Activated naive CD8-positive, alpha-beta T cell treated with anti-CD3 and anti-CD28 coated beads, Interleukin-2, amount 10 ng/mL, durations not matched to agents 7 days and 5 days (primary cell): ENCODE data around the gene MLLT10. TPM values are rescaled to one million over a fixed set of nuclear protein-coding genes. Genes with fewer than 3 reads are reported as not detected.
A peak's percentile ranks its signal among the peaks of the same experiment; 100 is the strongest.
"Not testable (repeated sequence)": the region's sequence is repeated elsewhere in the genome, so short reads cannot be mapped to it uniquely, and the experiment has no call there.

Source experiments
- ATAC-seq: fragments of 150-1000 bp; cut with Tn5 transposase; one replicate; pipeline ENCODE4 v1.10.0; 2021; ENCODE audit warnings: low read depth, moderate library complexity
- POLR2A ChIA-PET: fragments of 350-600 bp; sonication (Branson Sonifier 250); formaldehyde crosslinking; loops from one replicate; lab custom pipeline; 2021; ENCODE audit warnings: antibody characterized with exemption; lab: Charles Lee
- DNase-seq: peaks from one replicate; pipeline ENCODE4 v3.0.0; 2021
- H3K27ac Mint-ChIP-seq: one replicate; pipeline ENCODE4 v1.8.0; 2022; ENCODE audit warnings: mild to moderate bottlenecking, mixed read lengths
- H3K27me3 Mint-ChIP-seq: one replicate; pipeline ENCODE4 v1.8.0; 2022; ENCODE audit warnings: mild to moderate bottlenecking, moderate library complexity, mixed read lengths
- H3K36me3 Mint-ChIP-seq: one replicate; pipeline ENCODE4 v1.8.0; 2021; ENCODE audit warnings: mild to moderate bottlenecking, mixed read lengths
- H3K4me1 Mint-ChIP-seq: one replicate; pipeline ENCODE4 v1.8.0; 2021; ENCODE audit warnings: mixed read lengths
- H3K4me3 Mint-ChIP-seq: one replicate; pipeline ENCODE4 v1.8.0; 2022; ENCODE audit warnings: mild to moderate bottlenecking, moderate library complexity, mixed read lengths
- H3K9me3 Mint-ChIP-seq: one replicate; pipeline ENCODE4 v1.8.0; 2021; ENCODE audit warnings: mixed read lengths
- total RNA-seq, 2 experiments: library from RNA; stranded (reverse); gene quantifications; one replicate each; pipeline ENCODE4 v1.2.3, GENCODE V29; 2021

The MLLT10 gene
- total RNA-seq, 2 experiments from 2014 or later: 50.0 to 58.0 TPM

DNA sequence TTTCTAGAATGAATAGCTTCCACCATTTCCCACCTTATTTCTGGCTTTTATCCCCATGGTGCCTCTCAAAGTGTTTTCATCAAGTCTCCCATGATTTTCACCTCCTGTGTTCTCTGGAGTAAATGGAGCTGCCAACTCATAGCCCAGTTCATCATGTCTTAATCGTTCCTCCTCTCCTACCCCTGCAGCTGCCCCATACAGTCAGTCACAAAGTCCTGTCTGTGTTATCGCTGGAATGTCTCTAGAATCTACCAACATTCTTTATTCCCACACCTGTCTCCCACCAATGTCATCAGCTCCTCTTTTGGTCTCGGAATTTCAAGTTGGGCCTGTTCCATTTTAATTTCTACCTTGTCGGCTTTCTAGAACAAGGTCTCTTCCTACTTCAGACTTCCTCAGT lies 178.9 kb downstream of the MLLT10 start:
- H3K36me3 Mint-ChIP-seq: peaks cover 30% of the 10 kb centered on the region
- POLR2A ChIA-PET: no interaction called here
- H3K27ac Mint-ChIP-seq: no peak overlapping the region
- DNase-seq: no peak
- no peaks in the 10 kb centered on the region for H3K9me3 Mint-ChIP-seq
- no peak overlapping the region for H3K4me3 Mint-ChIP-seq
- H3K27me3 Mint-ChIP-seq: no peaks in the 10 kb centered on the region
- ATAC-seq: no peak
- H3K4me1 Mint-ChIP-seq: peaks cover 6% of the 10 kb centered on the region

DNA sequence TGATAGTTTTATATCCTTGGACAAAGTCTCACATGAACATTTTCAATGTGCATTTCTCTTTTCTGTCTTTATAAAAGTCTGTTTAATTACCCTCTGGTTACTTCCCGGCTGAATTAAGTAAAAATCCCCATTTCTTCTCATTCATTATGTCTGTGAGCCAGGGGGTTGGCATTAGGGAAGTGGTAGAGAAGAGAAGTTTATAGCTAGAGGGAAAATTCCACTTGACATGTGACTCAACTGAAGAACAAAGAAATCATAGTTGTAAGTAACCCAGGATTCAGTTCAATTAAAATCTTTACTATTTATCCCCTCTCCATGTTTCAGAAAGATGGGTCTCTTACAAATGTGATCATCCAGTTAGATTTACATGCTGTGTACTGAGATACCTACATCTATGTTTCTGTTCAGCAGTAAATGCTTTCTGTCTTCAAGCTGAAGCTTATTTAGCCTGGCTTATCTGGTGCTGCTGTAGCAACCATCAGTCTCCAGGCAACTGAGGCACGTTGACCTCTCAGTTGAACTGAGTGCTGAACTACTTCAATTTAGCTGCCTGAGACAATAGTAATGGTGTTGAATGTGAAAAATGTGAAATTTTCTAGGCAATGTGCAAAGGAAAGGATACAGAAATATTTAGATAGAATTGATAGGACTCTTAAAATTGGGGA lies 181.6 kb downstream of the MLLT10 start:
- H3K4me3 Mint-ChIP-seq: no peak overlapping the region
- POLR2A ChIA-PET: interaction anchor here (0.5 kb wide), 1 partner anchor 191 kb away, joined by 3 read pairs; no protein-coding TSS in a partner anchor
- H3K9me3 Mint-ChIP-seq: no peaks in the 10 kb centered on the region
- no peaks in the 10 kb centered on the region for H3K27me3 Mint-ChIP-seq
- ATAC-seq (no peak), DNase-seq (no peak)
- H3K27ac Mint-ChIP-seq: no peak overlapping the region
- H3K36me3 Mint-ChIP-seq: peaks cover 27% of the 10 kb centered on the region
- H3K4me1 Mint-ChIP-seq: peaks cover 6% of the 10 kb centered on the region

- H3K27me3 Mint-ChIP-seq, ATAC-seq, H3K27ac Mint-ChIP-seq, H3K4me3 Mint-ChIP-seq, H3K9me3 Mint-ChIP-seq, POLR2A ChIA-PET, DNase-seq, H3K4me1 Mint-ChIP-seq: not testable (repeated sequence)
- H3K36me3 Mint-ChIP-seq: peaks cover 25% of the 10 kb centered on the region
These were observed 183.5 kb downstream of the MLLT10 start for GRCh38 chr10:21717437-21718054.

DNA sequence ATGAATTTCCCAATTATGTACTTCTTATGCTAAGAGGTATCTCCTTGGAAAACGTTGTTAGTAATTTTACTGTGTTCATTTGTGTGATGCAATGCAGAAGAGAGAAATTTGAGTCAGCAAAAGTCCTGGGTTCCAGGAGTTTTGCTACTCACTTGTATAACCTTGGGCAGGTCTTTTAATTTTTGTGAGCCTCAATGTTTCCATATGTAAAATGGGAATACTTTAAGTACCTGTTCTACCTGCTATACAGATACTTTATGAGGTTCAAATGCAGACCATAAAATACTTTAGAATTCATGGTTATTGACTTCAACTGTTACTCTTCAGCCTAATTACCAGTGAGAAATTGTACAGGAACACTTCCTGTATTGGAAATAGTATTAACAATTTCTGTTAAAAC lies 185.5 kb downstream of the MLLT10 start:
- no peaks in the 10 kb centered on the region for H3K9me3 Mint-ChIP-seq
- H3K27me3 Mint-ChIP-seq: no peaks in the 10 kb centered on the region
- H3K27ac Mint-ChIP-seq: no peak overlapping the region
- no peak overlapping the region for H3K4me3 Mint-ChIP-seq
- ATAC-seq (no peak), DNase-seq (no peak)
- H3K36me3 Mint-ChIP-seq: peaks cover 19% of the 10 kb centered on the region
- peaks cover 9% of the 10 kb centered on the region for H3K4me1 Mint-ChIP-seq
- POLR2A ChIA-PET: no interaction called here

GRCh38 chr10:21720090-21720489 lies 186.1 kb downstream of the MLLT10 start:
- no peak for ATAC-seq
- peaks cover 16% of the 10 kb centered on the region for H3K36me3 Mint-ChIP-seq
- POLR2A ChIA-PET: no interaction called here

DNA sequence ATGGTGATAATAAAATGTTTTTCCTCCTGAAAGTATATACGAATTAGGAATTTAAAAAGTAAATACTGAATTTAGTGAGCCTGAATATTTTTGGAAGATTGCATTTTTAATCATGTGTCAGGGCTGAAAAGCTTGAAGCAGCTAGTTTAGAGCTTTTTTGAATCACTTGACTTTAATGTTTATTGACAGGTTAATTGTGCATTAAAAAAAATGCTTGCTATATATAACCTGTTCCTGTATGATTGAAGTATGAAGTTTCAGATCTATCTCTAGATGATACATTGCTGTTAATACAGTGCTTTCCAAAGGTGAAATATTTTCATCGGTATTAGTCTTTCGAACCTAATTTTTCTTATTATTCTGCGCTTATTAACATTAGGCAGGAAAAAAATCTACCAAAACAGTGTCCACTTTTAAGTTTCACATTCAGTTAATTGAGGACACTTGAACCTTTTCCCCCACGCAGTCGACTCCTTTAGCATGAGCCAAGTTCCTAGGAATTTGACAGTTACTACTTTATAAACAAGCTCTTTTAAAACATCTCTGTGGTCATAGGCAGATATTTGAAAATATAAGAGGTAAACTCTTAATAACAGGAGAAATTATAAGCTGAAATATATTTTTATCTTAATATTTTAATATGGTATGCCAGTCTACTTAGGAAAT lies 187.1 kb downstream of the MLLT10 start:
- Mint-ChIP-seq H3K36me3 (peaks cover 12% of the 10 kb centered on the region), H3K9me3 (no peaks in the 10 kb centered on the region), H3K27ac (no peak overlapping the region), H3K4me3 (no peak overlapping the region), H3K4me1 (peaks cover 16% of the 10 kb centered on the region), H3K27me3 (no peaks in the 10 kb centered on the region)
- DNase-seq: no peak
- POLR2A ChIA-PET: interaction anchor here (0.6 kb wide), 1 partner anchor 232 kb away, joined by 6 read pairs; no protein-coding TSS in a partner anchor
- no peak for ATAC-seq

More at GRCh38 chr10:21720090-21720489, 186.1 kb downstream of the MLLT10 start:
- Mint-ChIP-seq H3K9me3 (no peaks in the 10 kb centered on the region), H3K4me3 (no peak overlapping the region), H3K4me1 (peaks cover 15% of the 10 kb centered on the region), H3K27me3 (no peaks in the 10 kb centered on the region), H3K27ac (no peak overlapping the region)
- DNase-seq: no peak

- POLR2A ChIA-PET: interaction anchor here (0.5 kb wide), 1 partner anchor 27 kb away, joined by 3 read pairs; no protein-coding TSS in a partner anchor
- Mint-ChIP-seq H3K9me3 (no peaks in the 10 kb centered on the region), H3K27me3 (no peaks in the 10 kb centered on the region), H3K27ac (no peak overlapping the region), H3K36me3 (peaks cover 17% of the 10 kb centered on the region), H3K4me1 (peaks cover 18% of the 10 kb centered on the region), H3K4me3 (no peak overlapping the region)
- ATAC-seq (no peak), DNase-seq (no peak)
These were observed 188.2 kb downstream of the MLLT10 start for GRCh38 chr10:21722209-21722608.

DNA sequence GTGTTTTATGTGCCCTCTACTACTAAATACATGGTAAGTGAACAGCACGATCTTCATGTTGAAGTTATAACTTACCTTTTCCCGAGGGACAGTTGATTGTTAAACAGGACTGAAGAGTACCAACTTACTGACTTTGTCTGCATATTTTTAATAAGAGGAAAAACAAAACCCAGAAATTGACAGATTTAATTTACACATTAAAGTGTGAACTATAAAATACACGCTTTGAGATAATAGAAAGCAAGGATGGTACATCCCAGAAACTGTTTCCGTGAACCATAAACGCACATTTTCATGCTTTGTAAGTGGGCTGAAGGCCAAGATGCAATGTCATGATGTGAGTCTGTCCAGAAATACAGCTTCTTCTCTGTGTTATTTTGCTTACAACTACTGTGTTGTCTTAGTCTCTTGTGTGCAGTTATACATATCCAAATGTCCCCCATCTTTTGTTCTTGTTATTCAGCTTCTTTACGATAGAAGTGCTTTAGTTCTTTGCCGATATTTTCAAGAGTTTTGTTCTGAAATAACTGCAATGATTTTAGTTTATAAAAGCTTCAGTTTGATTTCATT lies 190.1 kb downstream of the MLLT10 start:
- no peak overlapping the region for H3K4me3 Mint-ChIP-seq

GRCh38 chr10:21724687-21725367 lies 190.8 kb downstream of the MLLT10 start:
- H3K36me3 Mint-ChIP-seq: peaks cover 20% of the 10 kb centered on the region
- no peak overlapping the region for H3K4me3 Mint-ChIP-seq
- no peaks in the 10 kb centered on the region for H3K27me3 Mint-ChIP-seq
- POLR2A ChIA-PET: interaction anchor here (0.6 to 1.4 kb wide), 2 partner anchors 9 to 206 kb away, joined by 4 to 6 read pairs; no protein-coding TSS in a partner anchor
- peaks cover 22% of the 10 kb centered on the region for H3K4me1 Mint-ChIP-seq
- no peaks in the 10 kb centered on the region for H3K9me3 Mint-ChIP-seq
- no peak for DNase-seq
- ATAC-seq: peak; percentile 86
- H3K27ac Mint-ChIP-seq: peak overlapping the region; percentile 5

More for the DNA sequence above, 190.1 kb downstream of the MLLT10 start:
- peaks cover 20% of the 10 kb centered on the region for H3K36me3 Mint-ChIP-seq
- POLR2A ChIA-PET: interaction anchor here (1.4 kb wide), 1 partner anchor 9 kb away, joined by 4 read pairs; no protein-coding TSS in a partner anchor
- H3K27me3 Mint-ChIP-seq: no peaks in the 10 kb centered on the region
- DNase-seq: no peak
- H3K9me3 Mint-ChIP-seq: no peaks in the 10 kb centered on the region
- ATAC-seq: no peak
- H3K4me1 Mint-ChIP-seq: peaks cover 22% of the 10 kb centered on the region
- no peak overlapping the region for H3K27ac Mint-ChIP-seq

DNA sequence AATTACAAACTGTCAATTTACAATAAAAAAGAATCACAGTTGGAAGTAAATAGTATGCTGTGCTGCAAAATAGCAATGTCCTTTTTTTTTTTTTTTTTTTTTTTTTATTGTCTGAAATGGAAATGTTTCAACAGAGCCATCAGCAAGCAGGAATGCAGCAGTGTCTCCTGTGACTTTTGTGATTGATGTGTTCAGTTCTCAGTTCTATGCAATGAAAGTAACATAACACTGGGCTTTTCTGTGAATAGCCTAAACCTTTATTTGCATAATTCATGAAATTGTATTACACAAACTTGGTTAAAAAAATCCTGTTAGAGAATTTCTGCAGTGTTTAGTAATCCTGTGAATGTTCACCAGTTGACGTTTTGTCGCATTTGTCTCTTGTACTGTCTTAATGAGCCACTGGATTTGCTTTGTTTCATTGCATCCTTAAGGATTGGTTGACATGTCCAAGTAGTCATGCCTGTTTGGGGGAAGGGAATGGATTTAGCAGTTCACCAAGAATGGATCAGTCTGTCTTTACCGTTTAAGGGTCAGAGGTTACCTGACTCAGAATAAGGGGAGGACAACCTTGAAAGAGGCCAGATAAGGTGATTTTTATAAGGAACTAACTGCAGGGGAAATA lies 192.7 kb downstream of the MLLT10 start:
- Mint-ChIP-seq H3K4me1 (peaks cover 20% of the 10 kb centered on the region), H3K9me3 (no peaks in the 10 kb centered on the region), H3K36me3 (peaks cover 20% of the 10 kb centered on the region), H3K27me3 (no peaks in the 10 kb centered on the region), H3K27ac (no peak overlapping the region), H3K4me3 (no peak overlapping the region)
- no peak for ATAC-seq
- no peak for DNase-seq
- POLR2A ChIA-PET: no interaction called here

GRCh38 chr10:21727452-21728168 lies 193.6 kb downstream of the MLLT10 start:
- Mint-ChIP-seq H3K9me3 (no peaks in the 10 kb centered on the region), H3K27me3 (no peaks in the 10 kb centered on the region), H3K27ac (no peak overlapping the region), H3K4me3 (no peak overlapping the region), H3K36me3 (peaks cover 24% of the 10 kb centered on the region), H3K4me1 (peaks cover 25% of the 10 kb centered on the region)
- POLR2A ChIA-PET: no interaction called here
- ATAC-seq: no peak
- DNase-seq: no peak

DNA sequence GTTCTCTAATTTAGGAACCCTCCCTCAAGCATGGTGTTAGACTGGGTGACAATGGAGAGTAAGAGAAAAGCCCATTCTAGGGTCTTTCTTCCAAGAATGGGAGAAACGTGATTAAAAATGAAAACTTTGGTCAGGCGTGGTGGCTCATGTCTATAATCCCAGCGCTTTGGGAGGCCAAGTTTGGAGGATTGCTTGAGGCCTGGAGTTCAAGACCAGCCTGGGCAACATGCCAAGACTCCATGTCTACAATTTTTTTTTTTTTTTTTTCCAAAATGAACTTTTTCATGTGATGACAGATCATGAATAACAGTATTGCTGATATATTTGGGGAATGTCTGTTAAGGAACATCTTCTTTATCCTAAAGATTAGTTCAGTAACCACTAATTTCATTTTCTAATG lies 194.6 kb downstream of the MLLT10 start:
- ATAC-seq (no peak), DNase-seq (no peak)
- Mint-ChIP-seq H3K4me1 (peaks cover 25% of the 10 kb centered on the region), H3K4me3 (no peak overlapping the region), H3K9me3 (no peaks in the 10 kb centered on the region), H3K27ac (no peak overlapping the region), H3K27me3 (no peaks in the 10 kb centered on the region), H3K36me3 (peaks cover 24% of the 10 kb centered on the region)
- POLR2A ChIA-PET: no interaction called here
